Measurements from ENCODE around the gene HIF3A. TPM values are rescaled to one million over a fixed set of nuclear protein-coding genes. Genes with fewer than 3 reads are reported as not detected.
"Not testable (repeated sequence)": the region's sequence is repeated elsewhere in the genome, so short reads cannot be mapped to it uniquely, and the experiment has no call there.

HIF3A gene
- 100 to 1,000 TPM; 132 to 479 (median 292) TPM for polyA plus RNA-seq (ENCODE audit: insufficient read length in 12 of 12)
- long read RNA-seq, donor 1, full-length matches to known transcripts = 4 of 22 reads
- long read RNA-seq, donor 1, partial matches to known transcripts = 18 of 22 reads
- long read RNA-seq, donor 1, other reads (novel, unspliced or antisense) = 0 of 22 reads
- long read RNA-seq, donor 2, full-length matches to known transcripts = 9 of 33 reads
- long read RNA-seq, donor 2, partial matches to known transcripts = 19 of 33 reads
- long read RNA-seq, donor 2, other reads (novel, unspliced or antisense) = 5 of 33 reads
- long read RNA-seq, donor 3, full-length matches to known transcripts = 11 of 228 reads
- long read RNA-seq, donor 3, partial matches to known transcripts = 217 of 228 reads
- long read RNA-seq, donor 3, other reads (novel, unspliced or antisense) = 0 of 228 reads
- long read RNA-seq, donor 4, full-length matches to known transcripts = 10 of 57 reads
- long read RNA-seq, donor 4, partial matches to known transcripts = 47 of 57 reads
- long read RNA-seq, donor 4, other reads (novel, unspliced or antisense) = 0 of 57 reads
- long read RNA-seq, donor 5, full-length matches to known transcripts = 28 of 140 reads
- long read RNA-seq, donor 5, partial matches to known transcripts = 91 of 140 reads
- long read RNA-seq, donor 5, other reads (novel, unspliced or antisense) = 21 of 140 reads
- long read RNA-seq, donor 6, full-length matches to known transcripts = 14 of 26 reads
- long read RNA-seq, donor 6, partial matches to known transcripts = 12 of 26 reads
- long read RNA-seq, donor 6, other reads (novel, unspliced or antisense) = 0 of 26 reads
- long read RNA-seq, donor 7, full-length matches to known transcripts = 10 of 31 reads
- long read RNA-seq, donor 7, partial matches to known transcripts = 21 of 31 reads
- long read RNA-seq, donor 7, other reads (novel, unspliced or antisense) = 0 of 31 reads
- long read RNA-seq, donor 8, full-length matches to known transcripts = 36 of 157 reads
- long read RNA-seq, donor 8, partial matches to known transcripts = 110 of 157 reads
- long read RNA-seq, donor 8, other reads (novel, unspliced or antisense) = 11 of 157 reads
- long read RNA-seq, donor 9, full-length matches to known transcripts = 3 of 3 reads
- long read RNA-seq, donor 9, partial matches to known transcripts = 0 of 3 reads
- long read RNA-seq, donor 9, other reads (novel, unspliced or antisense) = 0 of 3 reads
- long read RNA-seq, donor 10, full-length matches to known transcripts = 29 of 103 reads
- long read RNA-seq, donor 10, partial matches to known transcripts = 62 of 103 reads
- long read RNA-seq, donor 10, other reads (novel, unspliced or antisense) = 12 of 103 reads
- long read RNA-seq, donor 11, full-length matches to known transcripts = 6 of 12 reads
- long read RNA-seq, donor 11, partial matches to known transcripts = 6 of 12 reads
- long read RNA-seq, donor 11, other reads (novel, unspliced or antisense) = 0 of 12 reads

DNA sequence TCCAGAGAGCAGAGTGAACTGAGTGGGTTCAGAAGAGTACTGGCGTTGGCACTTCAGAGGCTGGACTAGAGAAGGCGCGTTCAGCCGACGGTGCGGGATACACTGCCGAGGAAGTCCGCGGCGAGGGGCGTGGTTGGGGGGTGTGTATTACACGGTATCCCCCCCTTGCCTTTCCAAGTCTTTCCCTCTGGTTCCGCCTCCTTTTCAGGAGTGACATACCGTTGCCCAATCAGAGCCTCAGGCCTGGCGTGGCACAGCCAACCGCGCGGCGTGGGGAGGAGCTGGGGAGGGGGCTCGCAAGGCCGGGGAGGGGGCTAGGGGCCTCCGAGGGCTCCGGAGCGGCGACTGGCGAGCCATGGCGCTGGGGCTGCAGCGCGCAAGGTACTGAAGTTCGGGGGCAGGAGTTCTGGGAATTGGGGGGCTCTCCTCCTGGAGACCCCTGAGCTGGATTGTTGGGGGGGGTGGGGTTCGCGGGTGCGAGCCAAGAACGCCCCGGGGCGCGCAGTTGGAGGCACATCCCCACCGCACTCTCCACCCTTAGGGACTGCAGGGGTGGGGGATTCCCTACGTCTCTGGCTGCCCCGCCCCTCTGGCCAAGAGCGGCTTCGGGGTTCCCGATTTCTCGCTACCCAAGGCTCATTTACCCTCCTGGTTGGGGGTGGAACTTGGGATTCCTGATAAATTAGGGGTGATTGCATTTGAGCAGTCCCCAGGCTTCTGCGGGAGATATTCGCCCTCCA, at the start of gene HIF3A:
TSS of gene HIF3A (plus strand) at position 321 of the 740 bp plus-strand sequence. CDS start at position 356, 35 bp downstream.
- DNase-seq = peak; percentile 88

DNA sequence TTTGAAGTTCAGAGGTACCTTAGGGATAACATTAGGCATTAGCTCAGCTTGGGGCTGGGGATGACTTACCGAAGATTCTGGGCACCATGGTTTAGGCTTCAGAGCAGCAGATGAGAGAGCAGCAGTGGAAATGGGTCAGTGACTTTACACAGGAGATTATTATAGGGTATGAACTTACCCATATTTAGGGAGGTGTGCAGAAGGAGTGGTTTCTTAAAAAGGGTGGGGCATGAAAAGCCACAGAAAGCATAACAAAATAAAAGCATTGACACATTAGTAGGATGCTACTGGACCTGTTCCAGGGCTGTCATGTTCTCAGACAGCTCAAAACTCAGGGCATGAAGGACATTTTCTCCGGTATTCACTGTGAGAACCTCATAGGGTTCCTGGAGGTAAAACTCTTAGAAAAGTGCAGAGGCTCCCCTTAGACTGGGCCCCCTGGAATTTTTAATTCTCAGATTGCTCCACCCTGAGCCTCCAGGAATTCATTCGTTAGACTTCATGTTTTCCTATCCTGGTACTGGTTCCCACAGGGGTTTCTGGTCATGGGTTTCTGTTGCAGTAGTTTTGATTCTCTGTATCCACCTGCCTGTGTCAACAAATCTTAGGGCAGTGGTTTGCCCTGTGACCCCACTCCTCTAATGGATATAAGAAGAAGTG, 46.6 kb upstream of the HIF3A start:
- DNase-seq = no peak

DNA sequence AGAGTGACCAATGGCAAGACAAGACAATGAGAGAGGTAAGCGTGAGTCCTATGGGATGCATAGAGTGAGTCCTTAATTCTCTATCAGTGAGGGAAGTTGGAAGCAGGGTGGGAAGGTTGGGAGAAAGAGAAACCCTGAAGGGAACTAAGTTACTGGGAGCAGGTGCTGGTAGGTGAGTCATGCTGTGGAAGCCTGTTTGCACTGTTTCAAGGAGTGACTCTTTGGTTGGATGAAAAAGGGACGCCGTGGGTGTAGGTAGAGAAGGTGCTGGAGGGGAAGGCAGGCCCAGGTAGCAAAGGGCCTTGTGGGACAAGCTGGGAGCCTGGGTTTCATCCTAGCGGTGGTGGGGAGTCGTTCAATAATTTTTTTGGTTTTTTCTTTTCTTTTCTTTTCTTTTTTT, 45.4 kb upstream of the HIF3A start:
- no peak for DNase-seq

DNA sequence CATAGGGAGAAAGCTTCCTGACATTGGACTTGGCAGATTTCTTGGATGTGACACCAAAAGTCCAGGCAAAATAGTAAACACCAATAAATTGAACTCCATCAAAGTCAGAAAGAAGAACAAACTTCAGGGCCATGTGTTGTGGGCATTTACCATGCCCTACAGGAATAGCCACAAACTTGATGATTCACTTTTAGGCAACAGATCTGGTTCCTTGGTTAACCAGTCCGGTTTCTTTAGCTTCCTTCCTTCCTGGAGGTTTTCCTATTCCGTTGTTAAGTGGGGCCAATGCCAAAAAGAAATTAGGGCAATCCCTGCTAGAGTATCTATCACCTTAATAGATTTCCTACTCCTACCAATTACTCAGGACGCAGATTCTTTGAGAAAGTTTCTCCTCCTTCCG, 42.1 kb upstream of the HIF3A start:
- no peak for DNase-seq

DNA sequence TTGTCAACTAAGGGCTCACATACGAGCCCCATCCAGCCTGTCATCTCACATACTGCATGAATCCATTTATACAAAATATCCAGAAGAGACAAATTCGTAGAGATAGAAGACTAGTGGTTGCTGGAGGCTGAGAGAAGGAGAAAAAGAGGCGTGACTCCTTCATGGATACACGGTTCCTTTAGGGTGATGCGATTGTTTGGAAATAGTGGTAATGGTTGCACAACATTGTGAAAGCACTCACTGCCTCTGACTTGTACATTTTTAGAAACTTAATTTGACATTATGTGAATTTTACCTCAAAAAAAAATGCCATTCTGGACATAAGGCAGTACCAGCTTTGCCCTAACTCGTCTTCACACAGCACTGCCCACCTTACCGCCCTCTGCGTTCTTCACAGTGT, 40.0 kb upstream of the HIF3A start:
- no peak for DNase-seq

DNA sequence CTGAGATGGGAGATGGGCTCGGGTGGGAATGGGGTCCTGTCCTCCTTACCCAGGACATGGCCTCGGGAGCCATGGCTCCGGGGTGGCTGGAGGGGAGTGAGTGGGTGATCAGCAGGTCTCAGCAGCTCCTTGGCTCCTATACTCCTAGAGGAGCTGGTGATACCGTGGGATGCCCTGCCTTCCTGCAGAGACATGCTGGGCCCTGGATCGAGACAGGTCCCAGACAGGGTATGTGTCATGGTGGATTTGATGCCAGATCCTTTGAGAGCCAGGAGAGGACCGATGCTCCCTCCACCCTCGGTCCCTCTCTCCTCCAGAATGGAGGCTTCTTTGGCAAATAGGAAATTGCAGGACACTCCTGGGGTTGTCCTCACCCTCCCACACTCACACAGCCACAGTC, 35.3 kb upstream of the HIF3A start:
- not testable (repeated sequence) for DNase-seq

DNA sequence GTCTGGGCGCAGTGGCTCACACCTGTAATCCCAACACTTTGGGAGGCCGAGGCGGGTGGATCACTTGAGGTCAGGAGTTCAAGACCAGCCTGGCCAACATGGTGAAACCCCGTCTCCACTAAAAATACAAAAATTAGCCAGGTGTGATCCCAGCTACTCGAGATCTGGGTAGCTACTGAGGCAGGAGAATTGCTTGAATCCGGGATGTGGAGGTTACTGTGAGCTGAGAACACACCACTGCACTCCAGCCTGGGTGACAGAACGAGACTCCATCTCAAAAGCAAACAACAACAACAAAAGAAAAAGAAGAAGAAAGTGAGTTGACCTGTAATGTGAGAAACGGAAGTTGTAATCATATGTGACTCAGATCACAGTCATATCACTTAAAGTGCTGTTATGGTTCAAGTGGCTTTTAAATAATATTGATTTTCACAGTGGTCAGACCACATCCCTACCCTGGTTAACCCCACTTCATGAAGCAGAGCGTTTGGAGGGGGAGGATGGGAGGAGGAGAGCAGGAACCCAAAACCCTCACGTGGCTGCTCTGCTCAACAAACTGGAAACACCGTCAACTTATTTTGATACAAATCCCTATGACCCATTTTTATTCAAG, 34.1 kb upstream of the HIF3A start:
- DNase-seq = not testable (repeated sequence)

DNA sequence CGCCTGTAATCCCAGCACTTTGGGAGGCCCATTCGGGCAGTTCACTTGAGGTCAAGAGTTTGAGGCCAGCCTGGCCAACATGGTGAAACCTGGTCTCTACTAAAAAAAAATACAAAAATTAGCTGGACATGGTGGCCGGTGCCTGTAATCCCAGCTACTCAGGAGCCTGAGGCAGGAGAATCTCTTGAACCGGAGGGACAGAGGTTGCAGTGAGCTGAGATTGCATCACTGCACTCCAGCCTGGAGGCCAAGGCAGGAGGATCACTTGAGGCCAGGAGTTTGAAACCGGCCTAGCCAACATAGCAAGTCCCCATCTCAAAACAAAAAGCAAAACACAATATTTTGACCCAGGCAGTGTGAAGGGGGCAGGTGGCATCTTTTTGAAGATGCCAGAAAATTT, 32.0 kb upstream of the HIF3A start:
- not testable (repeated sequence) for DNase-seq

DNA sequence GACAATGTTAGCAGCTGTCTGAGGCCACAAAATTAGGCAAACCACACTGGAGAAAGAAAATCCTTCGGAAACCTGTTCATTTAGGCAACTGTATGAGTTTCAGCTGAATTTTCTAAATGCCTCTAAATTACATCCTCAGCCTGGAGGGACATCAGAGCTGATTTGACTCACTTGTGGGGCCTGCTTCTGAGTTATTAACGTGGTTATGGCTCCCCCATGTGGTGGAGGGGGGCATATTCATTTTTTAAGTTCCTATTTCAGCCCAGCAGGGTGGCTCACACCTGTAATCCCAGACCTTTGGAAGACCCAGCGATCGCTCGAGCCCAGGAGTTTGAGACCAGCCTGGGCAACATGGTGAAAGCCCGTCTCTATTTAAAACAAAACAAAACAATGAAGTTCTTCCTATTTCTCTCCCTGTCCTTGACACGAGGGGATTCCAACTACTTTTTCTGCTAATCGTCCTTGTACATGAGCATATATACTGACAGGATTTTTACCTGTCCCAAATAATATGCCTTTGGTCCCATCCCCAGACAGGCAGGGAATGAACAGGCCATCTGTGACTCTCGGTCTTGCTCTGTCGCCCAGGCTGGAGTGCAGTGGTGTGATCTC, 31.5 kb upstream of the HIF3A start:
- peak; percentile 67 for DNase-seq

DNA sequence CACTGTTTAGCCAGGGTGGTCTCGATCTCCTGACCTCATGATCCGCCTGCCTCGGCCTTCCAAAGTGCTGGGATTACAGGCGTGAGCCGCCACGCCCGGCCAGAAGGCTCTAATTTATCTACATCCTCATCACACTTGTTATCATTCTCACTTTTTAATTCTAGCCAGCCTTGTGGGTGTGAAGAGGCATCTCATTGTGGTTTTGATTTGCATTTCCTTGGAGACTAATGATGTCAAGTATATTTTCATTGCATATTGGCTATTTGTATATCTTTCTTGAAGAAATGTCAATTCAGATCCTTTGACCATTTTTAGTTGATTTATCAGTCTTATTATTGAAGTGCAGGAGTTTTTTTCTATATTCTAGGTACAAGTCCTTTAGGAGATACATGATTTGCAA, 27.7 kb upstream of the HIF3A start:
- DNase-seq = no peak

DNA sequence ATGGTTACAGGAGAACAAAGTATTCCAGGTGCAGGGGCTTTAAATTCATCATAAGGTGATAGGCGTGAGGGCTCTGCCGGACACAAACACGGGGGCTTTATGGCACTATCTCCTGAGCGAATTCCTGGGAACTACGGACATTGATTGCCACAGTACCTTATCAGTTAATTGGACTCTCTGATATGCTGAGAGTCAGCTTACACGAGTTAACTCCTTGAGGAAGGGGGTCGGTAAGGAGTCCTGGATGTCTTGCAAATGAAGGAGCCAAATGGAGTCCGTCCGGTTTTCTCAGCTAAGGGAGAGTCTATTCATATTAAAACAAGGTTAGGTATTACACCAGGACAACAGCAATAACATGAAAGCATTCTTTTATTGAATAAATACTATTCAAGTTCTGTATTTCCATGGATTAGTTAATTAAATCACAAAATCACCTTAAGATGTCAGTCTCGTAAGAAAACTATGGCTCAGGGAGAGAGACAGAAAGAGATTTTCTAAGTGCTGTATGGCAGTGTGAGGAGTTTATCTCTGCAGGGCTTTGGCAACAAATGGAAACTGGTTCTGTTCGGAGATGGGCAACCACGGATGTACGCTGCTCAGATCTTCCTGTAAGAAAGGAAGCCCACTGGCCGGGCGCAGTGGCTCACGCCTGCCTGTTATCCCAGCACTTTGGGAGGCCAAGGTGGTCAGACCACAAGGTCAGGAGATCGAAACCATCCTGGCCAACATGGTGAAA, 26.2 kb upstream of the HIF3A start:
- DNase-seq = no peak

DNA sequence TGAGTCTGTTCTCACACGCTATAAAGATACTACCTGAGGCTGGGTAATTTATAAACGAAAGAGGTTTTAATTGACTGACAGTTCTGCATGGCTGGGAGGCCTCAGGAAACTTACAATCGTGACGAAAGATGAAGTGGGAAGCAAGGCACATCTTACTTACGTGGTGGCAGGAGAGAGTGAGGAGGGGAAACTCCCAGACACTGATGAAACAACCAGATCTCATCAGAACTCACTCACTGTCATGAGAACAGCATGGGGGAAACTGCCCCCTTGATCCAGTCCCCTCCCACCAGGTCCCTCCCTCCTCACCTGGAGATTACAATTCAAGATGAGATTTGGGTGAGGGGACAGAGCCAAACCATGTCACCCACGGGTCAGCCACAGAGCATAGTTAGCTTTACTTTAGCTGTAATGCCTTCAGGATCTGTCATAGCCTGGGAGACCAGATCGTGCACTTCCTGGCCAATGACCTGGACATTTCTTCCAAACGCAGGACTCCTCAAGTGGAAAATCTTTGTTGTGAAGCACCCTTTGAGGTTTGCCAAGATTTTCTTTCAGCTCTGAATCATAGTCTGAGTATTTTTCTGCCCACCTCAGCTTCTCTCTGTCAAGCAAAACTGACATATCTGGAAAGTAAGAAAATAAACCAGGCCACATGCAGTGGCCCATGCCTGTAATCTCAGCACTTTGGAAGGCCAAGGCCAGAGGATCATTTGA, 25.2 kb upstream of the HIF3A start:
- DNase-seq = no peak

DNA sequence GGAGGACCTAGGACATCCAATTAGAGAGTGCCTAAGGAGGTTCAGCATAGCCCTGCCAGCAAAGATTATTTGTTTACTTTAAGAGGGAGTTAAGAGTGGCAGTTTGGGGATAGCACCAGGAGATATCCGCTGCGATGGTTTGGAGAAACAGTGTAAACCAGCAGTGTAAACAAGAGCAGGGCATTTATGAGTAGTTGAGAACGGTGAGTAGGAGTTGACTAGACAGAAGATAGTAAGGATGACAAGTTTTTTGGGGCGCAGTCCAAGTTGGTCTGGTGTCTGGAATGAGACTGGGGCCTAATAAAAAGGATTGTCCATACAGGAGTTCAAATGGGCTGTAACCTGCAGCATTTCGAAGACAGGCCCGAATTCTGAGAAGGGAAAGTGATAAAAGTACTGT, 22.9 kb upstream of the HIF3A start:
- DNase-seq = not testable (repeated sequence)

DNA sequence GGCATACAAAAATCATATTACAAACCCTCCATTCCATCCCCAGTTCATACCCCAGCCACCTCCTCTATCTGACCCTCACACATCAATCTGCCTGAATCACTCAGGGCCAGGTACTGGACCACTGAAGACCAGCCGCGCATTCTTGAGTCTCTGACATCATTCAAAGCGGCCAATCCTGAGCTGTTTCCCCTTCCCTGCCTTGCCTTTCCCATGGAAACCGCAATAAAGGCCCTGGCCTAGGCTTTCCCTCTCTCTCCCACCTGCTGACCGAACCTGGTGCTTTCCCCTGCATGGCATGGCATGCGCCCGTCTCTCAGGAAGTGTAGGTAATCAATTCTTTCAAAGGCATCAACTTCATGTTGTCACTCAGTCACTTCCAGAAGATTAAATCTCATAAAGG, 17.7 kb upstream of the HIF3A start:
- DNase-seq = no peak

DNA sequence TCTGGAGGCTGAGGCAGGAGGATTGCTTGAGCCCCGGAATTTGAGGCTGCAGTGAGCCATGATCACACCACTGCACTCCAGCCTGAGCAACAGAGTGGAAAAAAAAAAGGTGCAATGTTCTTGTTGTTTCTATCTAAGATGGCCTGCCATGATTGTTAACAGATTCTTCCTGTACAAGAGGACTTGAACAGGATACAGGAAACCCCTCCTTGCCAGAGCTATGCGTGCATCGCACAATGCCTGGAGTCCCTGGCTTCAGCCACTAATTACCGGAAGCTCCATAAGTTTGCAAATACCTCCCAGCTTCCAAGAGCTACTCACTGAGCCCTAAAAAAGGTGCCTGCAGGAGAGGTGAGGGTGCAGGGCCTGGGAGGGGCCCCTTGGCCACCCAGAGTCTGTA, 13.1 kb upstream of the HIF3A start:
- DNase-seq = no peak

DNA sequence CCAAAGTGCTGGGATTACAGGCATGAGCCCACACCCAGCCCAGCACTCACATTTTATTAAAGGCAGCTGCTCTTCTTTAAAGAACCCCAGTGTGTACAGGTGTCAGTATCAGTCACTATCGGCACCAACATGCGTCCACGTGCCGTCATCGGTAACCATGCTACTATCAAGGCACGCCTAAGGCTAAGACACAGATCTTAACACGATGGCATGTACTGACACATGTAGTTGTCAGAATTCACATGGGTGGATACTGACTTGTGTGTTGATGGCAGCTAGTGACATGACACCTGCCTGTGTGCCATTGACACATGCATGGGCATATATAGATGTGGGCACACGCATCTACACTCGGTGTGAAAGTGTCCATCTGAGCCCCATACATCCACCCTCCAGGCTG, 12.2 kb upstream of the HIF3A start:
- DNase-seq = no peak

DNA sequence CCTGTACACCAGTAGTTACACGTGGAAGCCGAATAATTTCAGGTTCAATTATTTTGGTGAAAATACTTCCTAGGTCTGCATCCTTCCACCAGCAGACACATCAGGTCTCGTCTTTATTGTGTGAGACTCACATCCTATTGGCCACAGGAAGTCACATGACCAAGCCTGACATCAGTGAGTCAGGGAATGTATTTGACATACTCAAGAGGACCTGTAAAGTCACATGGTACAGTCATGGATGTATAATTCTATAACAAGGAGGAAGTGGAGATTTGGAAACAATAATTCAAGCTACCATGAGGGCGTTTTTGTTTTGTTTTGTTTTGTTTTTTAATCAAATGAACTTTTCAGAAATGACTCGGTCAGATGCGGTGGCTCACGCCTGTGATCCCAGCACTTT, 9.3 kb upstream of the HIF3A start:
- DNase-seq = no peak
